Neuronal stem cell (in vitro differentiated cells): ENCODE data around the gene GSTM4.
"Not testable (repeated sequence)": the region's sequence is repeated elsewhere in the genome, so short reads cannot be mapped to it uniquely, and the experiment has no call there.

ENCODE experiments used
- DNase-seq: peaks from one replicate; pipeline ENCODE4 v3.0.0-alpha.2; 2013; ENCODE audit warnings: low spot score
- H2AFZ ChIP-seq: one replicate; pipeline ENCODE4 v1.6.1; 2013; ENCODE audit warnings: mild to moderate bottlenecking, low read length, inconsistent platforms
- H2AK5ac ChIP-seq: 2 replicates; pipeline ENCODE4 v1.6.1; 2013; ENCODE audit warnings: low read depth, mild to moderate bottlenecking, inconsistent platforms, low read length, moderate library complexity, mixed read lengths
- H2BK120ac ChIP-seq: 2 replicates; pipeline ENCODE4 v1.6.1; 2013; ENCODE audit warnings: low read depth, mild to moderate bottlenecking, inconsistent platforms, low read length, moderate library complexity, mixed read lengths
- H2BK12ac ChIP-seq: one replicate; pipeline ENCODE4 v1.6.1; 2013; ENCODE audit warnings: low read length, inconsistent platforms
- H2BK15ac ChIP-seq: 2 replicates; pipeline ENCODE4 v1.6.1; 2013; ENCODE audit warnings: mild to moderate bottlenecking, low read length, inconsistent platforms, mixed read lengths
- H2BK5ac ChIP-seq: one replicate; pipeline ENCODE4 v1.6.1; 2013; ENCODE audit warnings: inconsistent platforms, mild to moderate bottlenecking, low read length, moderate library complexity
- H3K14ac ChIP-seq: one replicate; pipeline ENCODE4 v1.6.1; 2013; ENCODE audit warnings: low read length, inconsistent platforms
- H3K18ac ChIP-seq: 2 replicates; pipeline ENCODE4 v1.6.1; 2013; ENCODE audit warnings: low read length, inconsistent platforms
- H3K23ac ChIP-seq: 2 replicates; pipeline ENCODE4 v1.6.1; 2013; ENCODE audit warnings: low read depth, mild to moderate bottlenecking, mixed read lengths, low read length, inconsistent platforms; ENCODE audit not compliant: poor library complexity
- H3K27ac ChIP-seq: replicated peaks from 3 replicates; pipeline ENCODE4 v1.5.1; 2013; ENCODE audit warnings: low read length, inconsistent platforms
- H3K27me3 ChIP-seq, 3 experiments: 2 replicates each; pipeline ENCODE4 v1.6.1; 2013; ENCODE audit warnings: low read length in 3 of 3, mild to moderate bottlenecking in 2 of 3, inconsistent platforms in 1 of 3, low read depth in 1 of 3, mixed read lengths in 1 of 3, moderate library complexity in 1 of 3; ENCODE audit not compliant: control insufficient read depth in 3 of 3, insufficient read depth in 3 of 3
- H3K36me3 ChIP-seq, 2 donors: replicated peaks in 1 of 2; 2 replicates each; pipeline ENCODE4 v1.6.1; 2013; ENCODE audit warnings: low read length in 2 of 2; ENCODE audit not compliant: control insufficient read depth in 2 of 2, insufficient read depth in 2 of 2
- H3K4ac ChIP-seq: 2 replicates; pipeline ENCODE4 v1.6.1; 2013; ENCODE audit warnings: inconsistent platforms, mild to moderate bottlenecking, low read length, moderate library complexity
- H3K4me1 ChIP-seq, 2 donors: 1 replicate in 1 of 2; 2 replicates in 1 of 2; pipeline ENCODE4 v1.6.1; 2013; ENCODE audit warnings: low read length in 2 of 2, low read depth in 1 of 2; ENCODE audit not compliant: control insufficient read depth in 2 of 2, insufficient read depth in 1 of 2
- H3K4me2 ChIP-seq: one replicate; pipeline ENCODE4 v1.6.1; 2013; ENCODE audit warnings: mild to moderate bottlenecking, low read length, inconsistent platforms; ENCODE audit not compliant: insufficient read depth, poor library complexity, severe bottlenecking
- H3K4me3 ChIP-seq, 2 donors: 2 replicates each; pipeline ENCODE4 v1.5.1; 2013; ENCODE audit warnings: low read length in 2 of 2, mild to moderate bottlenecking in 2 of 2, inconsistent platforms in 1 of 2, moderate library complexity in 1 of 2
- H3K79me1 ChIP-seq: one replicate; pipeline ENCODE4 v1.6.1; 2013; ENCODE audit warnings: low read depth, mild to moderate bottlenecking, inconsistent platforms, low read length, moderate library complexity
- H3K9ac ChIP-seq: one replicate; pipeline ENCODE4 v1.6.1; 2013; ENCODE audit warnings: mild to moderate bottlenecking, low read depth, low read length, inconsistent platforms; ENCODE audit not compliant: poor library complexity
- H3K9me3 ChIP-seq, 2 donors: replicated peaks in 1 of 2; 2 replicates each; pipeline versions ENCODE3 to v1.6.1; 2013; ENCODE audit warnings: low read length in 2 of 2, mild to moderate bottlenecking in 2 of 2, inconsistent platforms in 1 of 2, low read depth in 1 of 2, mixed read lengths in 1 of 2, moderate library complexity in 1 of 2; ENCODE audit not compliant: control insufficient read depth in 2 of 2, insufficient read depth in 1 of 2
- H4K8ac ChIP-seq: one replicate; pipeline ENCODE4 v1.6.1; 2013; ENCODE audit warnings: low read depth, mild to moderate bottlenecking, inconsistent platforms, low read length, moderate library complexity
- H4K91ac ChIP-seq: one replicate; pipeline ENCODE4 v1.6.1; 2013; ENCODE audit warnings: low read length, low read depth, mild to moderate bottlenecking, inconsistent platforms; ENCODE audit not compliant: poor library complexity
- WGBS, 2 donors: extraction: QIAGEN DNeasy Blood & Tissue Kit; methylation state at CpG; one replicate each; pipeline ENCODE4 v1.1.7; 2013; ENCODE audit warnings: missing lambda C conversion rate in 2 of 2, mixed read lengths in 1 of 2; ENCODE audit not compliant: insufficient read length in 2 of 2, insufficient replicate concordance in 1 of 2; ENCODE audit errors: extremely low coverage in 2 of 2; 5-methylcytosine and 5-hydroxymethylcytosine counted together

GSTM4 gene

GRCh38 chr1:109658533-109659042, 2.7 kb downstream of the GSTM4 start:
- H2BK120ac ChIP-seq = no peak overlapping the region
- no peak overlapping the region for H3K4me3 ChIP-seq
- peaks cover 0 to 9% (median 0%) of the 10 kb centered on the region in 3 experiments for H3K27me3 ChIP-seq
- no peak overlapping the region for H3K14ac ChIP-seq
- H3K9ac ChIP-seq = peak overlapping the region; percentile 12
- H3K27ac ChIP-seq = no peak overlapping the region
- no peak overlapping the region for H2AFZ ChIP-seq
- no peak overlapping the region for H3K18ac ChIP-seq
- H2AK5ac ChIP-seq = no peak overlapping the region
- no peak overlapping the region for H3K4me2 ChIP-seq
- peak overlapping the region; percentile 68 for H3K23ac ChIP-seq
- H4K8ac ChIP-seq = no peak overlapping the region
- no peak overlapping the region for H3K4ac ChIP-seq
- no peak overlapping the region for H2BK12ac ChIP-seq
- H2BK5ac ChIP-seq = no peak overlapping the region
- no peaks in the 10 kb centered on the region for H3K79me1 ChIP-seq
- no peaks in the 10 kb centered on the region for H3K9me3 ChIP-seq
- peaks cover 3 to 9% of the 10 kb centered on the region in 2 donors for H3K4me1 ChIP-seq
- no peak for DNase-seq
- H2BK15ac ChIP-seq = no peak overlapping the region
- peaks cover 0 to 14% of the 10 kb centered on the region in 2 donors for H3K36me3 ChIP-seq
- H4K91ac ChIP-seq = no peak overlapping the region
- WGBS, 2 donors = no CpG with 5 or more reads among the region's 3 CpGs

GRCh38 chr1:109659145-109659544, 3.2 kb downstream of the GSTM4 start:
- no peaks in the 10 kb centered on the region for H3K9me3 ChIP-seq
- no peak overlapping the region for H3K27ac ChIP-seq
- H3K4me3 ChIP-seq = no peak overlapping the region
- H3K36me3 ChIP-seq = peaks cover 0 to 14% of the 10 kb centered on the region in 2 donors
- no peak overlapping the region for H3K4ac ChIP-seq
- no peak overlapping the region for H3K9ac ChIP-seq
- no peak overlapping the region for H2BK5ac ChIP-seq
- no peak overlapping the region for H4K91ac ChIP-seq
- H2AFZ ChIP-seq = no peak overlapping the region
- H3K14ac ChIP-seq = no peak overlapping the region
- H3K4me1 ChIP-seq = peaks cover 3 to 9% of the 10 kb centered on the region in 2 donors
- no CpG with 5 or more reads among the region's 2 CpGs for WGBS, 2 donors
- DNase-seq = no peak
- no peak overlapping the region for H3K23ac ChIP-seq
- no peak overlapping the region for H3K18ac ChIP-seq
- no peak overlapping the region for H2BK15ac ChIP-seq
- H3K4me2 ChIP-seq = no peak overlapping the region
- H3K27me3 ChIP-seq = peaks cover 0 to 9% (median 0%) of the 10 kb centered on the region in 3 experiments
- H2AK5ac ChIP-seq = no peak overlapping the region
- no peak overlapping the region for H2BK12ac ChIP-seq
- no peak overlapping the region for H2BK120ac ChIP-seq
- H4K8ac ChIP-seq = no peak overlapping the region
- H3K79me1 ChIP-seq = no peaks in the 10 kb centered on the region

DNA sequence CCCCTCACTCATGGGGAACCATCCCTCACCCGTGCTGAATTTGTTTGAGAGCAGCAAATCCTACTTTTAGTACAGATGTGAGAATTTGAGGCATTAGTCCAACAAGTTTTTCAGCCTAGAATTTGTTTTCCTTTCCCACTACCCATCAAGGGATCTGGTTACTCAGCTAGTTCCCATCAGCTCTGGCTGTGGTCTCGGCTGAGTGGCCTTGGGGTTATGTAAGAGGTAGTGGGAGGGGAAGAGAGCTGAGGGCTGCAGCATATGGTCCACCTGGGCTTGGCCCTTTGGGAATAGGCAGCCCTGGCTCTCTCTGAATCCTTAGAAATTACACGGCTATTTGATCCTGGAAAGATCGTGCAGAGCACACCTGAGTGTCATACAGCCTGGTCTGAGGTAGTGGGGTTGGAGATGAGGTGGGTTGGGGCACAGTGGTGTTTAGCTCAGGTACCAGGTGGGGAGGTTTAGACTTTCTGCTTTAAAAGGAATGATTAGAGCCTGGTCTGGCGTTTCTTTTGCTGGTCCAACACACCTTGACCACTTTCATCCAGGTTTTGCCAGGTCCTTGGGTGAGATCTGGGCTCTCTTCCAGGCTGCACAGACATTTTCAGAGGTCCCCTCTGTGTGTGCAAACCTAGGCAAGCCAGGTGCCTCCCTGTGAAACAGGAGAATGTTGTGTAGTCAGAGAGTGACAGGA, 4.2 kb downstream of the GSTM4 start:
- no peak overlapping the region for H2AFZ ChIP-seq
- no peak overlapping the region for H2AK5ac ChIP-seq
- H3K4ac ChIP-seq = no peak overlapping the region
- H4K91ac ChIP-seq = no peak overlapping the region
- H3K4me1 ChIP-seq = peaks cover 3 to 9% of the 10 kb centered on the region in 2 donors
- no peak overlapping the region for H4K8ac ChIP-seq
- peaks cover 0 to 14% of the 10 kb centered on the region in 2 donors for H3K36me3 ChIP-seq
- H2BK120ac ChIP-seq = no peak overlapping the region
- peaks cover 0 to 1% (median 0%) of the 10 kb centered on the region in 3 experiments for H3K27me3 ChIP-seq
- no peak overlapping the region for H3K9ac ChIP-seq
- no peak overlapping the region for H2BK12ac ChIP-seq
- H3K79me1 ChIP-seq = no peaks in the 10 kb centered on the region
- H3K23ac ChIP-seq = no peak overlapping the region
- H3K14ac ChIP-seq = no peak overlapping the region
- no peak overlapping the region for H2BK5ac ChIP-seq
- H3K27ac ChIP-seq = no peak overlapping the region
- no peak overlapping the region for H2BK15ac ChIP-seq
- H3K4me2 ChIP-seq = no peak overlapping the region
- no CpG with 5 or more reads among the region's 5 CpGs for WGBS, 2 donors
- H3K18ac ChIP-seq = no peak overlapping the region
- H3K9me3 ChIP-seq = no peaks in the 10 kb centered on the region
- no peak for DNase-seq
- H3K4me3 ChIP-seq = no peak overlapping the region

GRCh38 chr1:109660691-109661026, 4.8 kb downstream of the GSTM4 start:
- H3K4ac ChIP-seq, H2BK15ac ChIP-seq, H2AFZ ChIP-seq, H3K23ac ChIP-seq, H3K4me2 ChIP-seq, DNase-seq, H3K27ac ChIP-seq, H3K4me3 ChIP-seq, H4K91ac ChIP-seq, H3K79me1 ChIP-seq, H2BK5ac ChIP-seq, H2AK5ac ChIP-seq, H3K14ac ChIP-seq, H3K9ac ChIP-seq, H3K18ac ChIP-seq, H3K9me3 ChIP-seq, H3K4me1 ChIP-seq, H2BK12ac ChIP-seq, H3K27me3 ChIP-seq, H2BK120ac ChIP-seq, H4K8ac ChIP-seq: not testable (repeated sequence)
- WGBS, 2 donors = no CpG with 5 or more reads among the region's 4 CpGs
- H3K36me3 ChIP-seq = peaks cover 0 to 14% of the 10 kb centered on the region in 2 donors
